ENCODE measurements around the gene PRSS57. TPM values are rescaled to one million over a fixed set of nuclear protein-coding genes. Genes with fewer than 3 reads are reported as not detected.
"Not testable (repeated sequence)": the region's sequence is repeated elsewhere in the genome, so short reads cannot be mapped to it uniquely, and the experiment has no call there.

Gene PRSS57
- total RNA-seq, 1 donor from 2014 or later = not detected

DNA sequence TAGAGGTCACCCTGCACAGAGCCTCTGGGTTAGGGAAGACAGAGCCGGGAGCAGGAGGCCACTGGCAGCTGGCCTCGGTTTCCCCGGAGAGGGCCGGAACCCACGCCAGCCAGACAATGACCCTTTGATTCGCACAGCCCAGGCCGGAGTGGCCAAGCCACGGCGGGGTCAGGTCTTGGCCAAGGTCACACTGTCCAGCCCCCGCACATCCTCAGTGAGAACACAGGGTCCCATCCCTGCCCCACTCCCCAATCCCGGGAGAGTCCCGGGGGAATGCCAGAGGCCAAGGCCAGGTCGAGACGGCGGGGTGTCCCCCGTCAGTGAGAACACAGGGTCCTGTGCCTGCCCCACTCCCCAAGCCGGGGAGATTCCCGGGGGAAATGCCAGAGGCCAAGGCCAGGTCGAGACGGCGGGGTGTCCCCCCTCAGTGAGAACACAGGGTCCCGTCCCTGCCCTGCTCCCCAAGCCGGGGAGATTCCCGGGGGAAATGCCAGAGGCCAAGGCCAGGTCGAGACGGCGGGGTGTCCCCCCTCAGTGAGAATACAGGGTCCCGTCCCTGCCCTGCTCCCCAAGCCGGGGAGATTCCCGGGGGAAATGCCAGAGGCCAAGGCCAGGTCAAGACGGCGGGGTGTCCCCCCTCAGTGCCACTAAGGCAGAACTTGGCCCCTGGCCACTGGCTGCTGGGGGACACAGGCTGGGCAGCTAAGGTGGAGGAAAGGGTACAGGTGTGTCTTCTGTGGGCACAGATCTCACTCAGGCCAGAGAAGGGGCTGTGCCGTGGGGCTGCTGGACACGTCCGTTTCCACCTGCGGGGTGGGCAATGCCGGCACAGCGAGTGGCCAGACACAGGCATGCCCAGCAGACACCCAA is 20.7 kb downstream of the PRSS57 start:
- DNase-seq (ENCODE audit: low spot score) = no peak

DNA sequence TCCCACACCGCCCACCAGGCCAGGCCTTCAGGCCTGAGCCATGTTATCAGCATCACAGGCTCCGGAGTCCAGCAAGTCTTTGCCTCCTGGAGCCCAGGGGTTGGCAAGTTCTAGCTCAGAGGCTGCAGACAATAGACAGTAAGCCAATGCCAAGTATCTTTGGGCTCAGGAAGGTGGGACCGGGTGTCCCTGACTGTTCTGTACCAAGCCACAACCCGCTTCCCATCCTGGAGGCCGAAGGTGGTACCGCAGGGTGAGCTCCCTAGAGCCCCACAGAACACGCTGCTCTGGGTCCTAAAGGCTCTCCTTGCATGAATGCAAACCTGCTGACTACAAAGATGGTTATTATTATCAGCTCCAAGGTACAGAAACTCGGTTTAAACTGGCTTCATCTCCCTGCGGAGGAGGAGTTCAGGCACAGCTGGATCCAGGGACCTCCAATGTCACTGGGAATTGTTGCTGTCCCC is 24.6 kb downstream of the PRSS57 start:
- no peak for DNase-seq (ENCODE audit: low spot score)

DNA sequence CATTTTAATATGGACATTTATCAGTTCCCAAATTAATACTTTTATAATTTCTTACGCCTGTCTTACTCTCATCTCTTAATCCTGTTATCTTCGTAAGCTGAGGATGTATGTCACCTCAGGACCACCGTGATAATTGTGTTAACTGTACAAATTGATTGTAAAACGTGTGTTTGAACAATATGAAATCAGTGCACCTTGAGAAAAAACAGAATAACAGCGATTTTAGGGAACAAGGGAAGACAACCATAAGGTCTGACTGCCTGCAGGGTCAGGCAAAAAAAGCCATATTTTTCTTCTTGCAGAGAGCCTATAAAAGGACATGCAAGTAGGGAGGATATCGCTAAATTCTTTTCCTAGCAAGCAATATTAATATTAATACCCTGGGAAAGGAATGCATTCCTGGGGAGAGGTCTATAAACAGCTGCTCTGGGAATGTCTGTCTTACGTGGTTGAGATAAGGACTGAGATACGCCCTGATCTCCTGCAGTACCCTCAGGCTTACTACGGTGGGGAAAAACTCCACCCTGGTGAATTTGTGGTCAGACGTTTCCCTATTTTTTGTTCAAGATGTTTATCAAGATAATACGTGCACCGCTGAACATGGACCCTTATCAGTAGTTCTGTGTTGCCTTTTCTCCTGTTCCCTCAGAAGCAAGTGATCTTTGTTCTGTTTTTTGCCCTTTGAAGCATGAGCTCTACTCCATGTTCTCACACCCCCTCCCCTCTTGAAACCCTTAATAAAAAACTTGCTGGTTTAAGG is 26.4 kb downstream of the PRSS57 start:
- not testable (repeated sequence) for DNase-seq (ENCODE audit: low spot score)

DNA sequence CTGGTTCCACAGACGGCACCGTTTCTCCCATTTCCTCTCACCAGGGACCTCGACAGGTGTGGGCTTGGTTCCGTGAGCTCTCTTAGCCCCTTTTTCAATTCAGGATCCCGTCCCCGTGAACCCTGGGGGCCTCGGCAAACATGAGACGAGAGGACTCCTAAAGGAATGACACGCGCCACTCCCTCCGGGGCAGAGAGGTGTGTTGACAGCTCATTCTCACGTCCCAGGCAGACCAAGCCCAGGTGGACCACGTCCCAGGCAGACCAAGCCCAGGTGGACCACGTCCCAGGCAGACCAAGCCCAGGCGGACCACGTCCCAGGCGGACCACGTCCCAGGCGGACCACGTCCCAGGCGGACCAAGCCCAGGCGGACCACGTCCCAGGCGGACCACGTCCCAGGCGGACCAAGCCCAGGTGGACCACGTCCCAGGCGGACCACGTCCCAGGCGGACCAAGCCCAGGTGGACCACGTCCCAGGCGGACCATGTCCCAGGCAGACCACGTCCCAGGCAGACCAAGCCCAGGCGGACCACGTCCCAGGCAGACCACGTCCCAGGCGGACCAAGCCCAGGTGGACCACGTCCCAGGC is 28.2 kb downstream of the PRSS57 start:
- not testable (repeated sequence) for DNase-seq (ENCODE audit: low spot score)

DNA sequence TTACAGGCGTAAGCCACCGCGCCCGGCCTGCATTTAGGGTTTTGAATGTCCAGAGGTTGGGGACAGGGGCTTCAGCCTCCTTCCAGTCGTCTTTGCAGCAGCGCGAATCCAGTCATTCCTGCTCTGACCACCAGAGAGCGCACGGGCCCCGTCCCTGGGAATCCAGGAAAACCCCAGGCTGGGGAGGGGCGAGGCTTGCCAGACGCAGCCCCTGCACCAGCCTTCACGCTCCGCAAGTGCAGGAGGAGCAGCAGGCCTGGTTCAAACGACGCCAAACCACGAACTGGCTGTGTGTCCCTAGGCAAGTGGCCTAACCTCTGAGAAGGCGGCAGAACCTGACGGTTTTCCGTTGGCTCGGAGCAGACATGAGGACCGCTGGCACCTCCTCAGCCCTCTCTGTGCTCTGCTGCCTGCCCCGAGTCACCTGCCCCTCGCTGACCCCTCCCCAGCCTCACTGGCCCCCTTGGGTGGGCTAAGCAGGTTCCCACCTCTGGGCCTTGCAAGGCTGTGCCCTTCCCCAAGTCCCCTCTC is 30.3 kb downstream of the PRSS57 start:
- DNase-seq (ENCODE audit: low spot score) = peak; percentile 79

DNA sequence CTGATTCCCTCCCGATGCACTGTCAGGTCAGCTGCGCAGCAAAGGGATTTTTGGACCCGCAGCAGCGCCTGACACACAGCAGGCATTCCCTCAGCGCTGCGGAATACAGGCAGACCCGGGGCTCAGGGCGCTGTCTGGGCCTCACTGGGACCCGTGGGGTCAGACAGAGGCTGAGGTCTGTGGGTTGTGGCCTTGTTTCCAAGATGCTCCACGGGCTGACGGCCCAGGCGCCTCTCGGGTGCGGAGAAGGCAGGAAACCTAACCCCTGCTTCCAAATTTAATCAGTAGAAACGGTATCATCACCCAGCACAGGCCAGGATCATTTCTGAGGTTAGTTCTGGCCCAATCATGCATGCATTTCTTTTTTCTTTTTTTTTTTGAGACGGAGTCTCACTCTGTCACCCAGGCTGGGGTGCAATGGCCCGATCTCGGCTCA is 31.6 kb downstream of the PRSS57 start:
- DNase-seq (ENCODE audit: low spot score) = no peak

DNA sequence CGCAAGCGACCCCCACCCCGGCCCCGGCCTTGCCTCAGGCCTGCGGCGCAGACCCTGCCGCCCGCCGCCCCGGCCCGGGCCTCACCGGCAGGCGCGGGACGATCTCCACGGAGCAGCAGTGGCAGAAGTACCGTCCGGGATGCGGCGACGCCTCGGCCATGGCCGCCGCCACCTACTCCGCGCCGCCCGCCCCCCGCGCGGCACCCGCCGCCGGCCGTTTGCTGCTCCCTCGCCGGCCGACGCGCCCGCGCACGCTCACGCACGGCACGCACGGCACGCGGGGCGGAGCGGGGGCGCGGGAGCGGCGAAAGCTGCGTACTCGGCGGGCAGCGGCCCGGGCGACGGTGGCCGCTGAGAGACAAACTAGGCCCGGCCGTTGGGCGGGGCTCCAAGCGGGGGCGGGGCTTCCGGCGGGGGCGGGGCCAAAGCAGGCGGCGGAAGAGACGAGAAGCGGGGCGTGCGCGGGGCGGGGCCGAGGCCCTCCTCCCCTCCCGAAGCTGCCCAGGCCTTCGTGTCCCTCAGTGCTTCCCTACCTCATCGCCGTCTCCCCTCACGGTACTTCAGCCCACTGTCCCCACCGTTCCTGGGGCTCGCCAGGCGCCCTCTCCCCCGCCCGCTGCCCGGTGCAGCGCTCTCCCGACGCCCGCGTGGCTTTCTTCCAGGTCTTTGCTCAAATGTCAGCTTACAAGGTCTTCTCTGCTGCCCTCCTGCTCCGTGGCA is 32.1 kb downstream of the PRSS57 start, which contains the start of gene RNF126:
RNF126 (minus strand) TSS at position 253 of the 720 bp plus-strand sequence; CDS start at position 160, 93 bp downstream.
- peak; percentile 96 for DNase-seq (ENCODE audit: low spot score)

DNA sequence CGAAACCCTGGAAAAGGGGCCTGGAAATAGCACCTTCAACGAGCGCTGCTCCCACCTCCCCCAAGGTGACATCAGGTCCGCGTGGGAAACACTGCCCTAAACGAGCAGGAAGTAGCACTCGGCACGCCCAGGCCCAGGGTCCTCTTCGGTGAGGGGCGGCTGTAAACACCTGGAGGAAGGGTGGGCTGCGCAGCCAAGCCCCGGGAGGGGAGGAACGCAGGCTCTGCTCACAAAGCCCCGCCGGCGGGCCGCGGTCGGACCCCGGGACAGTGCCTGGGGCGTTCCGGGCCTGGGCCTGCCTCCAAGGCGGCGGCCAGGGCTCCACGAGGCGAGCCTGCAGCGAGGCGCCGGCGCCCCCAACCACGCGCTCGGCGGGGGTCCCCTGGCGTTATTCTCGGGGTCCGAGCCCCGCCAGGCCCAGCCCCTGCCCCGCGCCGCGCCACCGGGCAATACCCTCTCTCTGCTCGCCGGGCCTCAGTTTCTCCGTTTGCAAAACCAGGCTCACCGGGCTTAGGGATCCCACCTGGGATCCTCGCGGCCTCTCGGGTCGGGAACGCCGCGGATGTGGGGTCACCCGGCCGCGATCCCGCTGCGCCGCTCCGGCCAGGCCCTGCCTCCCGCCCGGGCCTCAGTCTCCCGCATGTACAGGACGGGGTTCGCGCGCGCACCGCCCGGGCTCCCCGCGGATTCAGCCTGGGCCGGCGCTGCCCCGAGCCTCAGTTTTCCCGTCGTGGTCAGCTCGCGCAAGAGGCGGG is 32.9 kb downstream of the PRSS57 start:
- no peak for DNase-seq (ENCODE audit: low spot score)

DNA sequence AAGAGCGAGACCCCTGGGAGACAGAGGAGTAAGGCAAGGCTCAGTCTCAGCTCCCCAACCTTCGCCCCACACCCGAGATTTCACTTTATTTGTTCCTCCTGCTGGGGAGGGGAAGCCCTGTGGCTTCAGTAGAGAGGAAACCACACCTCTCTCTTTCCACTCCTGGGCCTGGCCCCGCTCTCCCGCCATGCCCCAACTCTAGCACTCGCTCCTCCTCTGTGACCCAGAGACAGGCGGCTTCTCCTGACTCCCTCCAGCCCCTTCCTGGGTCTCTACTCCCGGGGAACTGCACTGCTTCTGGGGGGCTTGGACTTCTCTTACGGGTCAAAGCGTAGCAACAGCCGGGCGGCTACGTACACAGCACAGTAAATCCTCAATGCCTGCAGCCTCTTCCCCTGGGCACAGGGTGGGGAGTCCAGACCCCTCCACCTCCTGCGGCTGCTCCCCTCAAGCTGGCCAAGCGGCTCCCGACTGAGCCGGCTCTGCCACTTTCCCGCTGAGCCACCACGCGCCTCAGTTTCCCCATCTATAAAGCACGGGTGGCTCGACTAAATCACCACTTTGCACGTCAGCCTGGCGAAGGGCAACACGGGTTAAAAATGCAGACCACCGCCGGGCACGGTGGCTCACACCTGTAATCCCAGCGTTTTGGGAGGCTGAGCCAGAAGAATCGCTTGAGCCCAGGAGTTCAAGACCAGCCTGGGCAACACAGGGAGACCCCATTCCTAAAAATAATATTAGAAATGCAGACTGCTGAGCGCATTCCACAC is 33.6 kb downstream of the PRSS57 start:
- DNase-seq (ENCODE audit: low spot score) = no peak

DNA sequence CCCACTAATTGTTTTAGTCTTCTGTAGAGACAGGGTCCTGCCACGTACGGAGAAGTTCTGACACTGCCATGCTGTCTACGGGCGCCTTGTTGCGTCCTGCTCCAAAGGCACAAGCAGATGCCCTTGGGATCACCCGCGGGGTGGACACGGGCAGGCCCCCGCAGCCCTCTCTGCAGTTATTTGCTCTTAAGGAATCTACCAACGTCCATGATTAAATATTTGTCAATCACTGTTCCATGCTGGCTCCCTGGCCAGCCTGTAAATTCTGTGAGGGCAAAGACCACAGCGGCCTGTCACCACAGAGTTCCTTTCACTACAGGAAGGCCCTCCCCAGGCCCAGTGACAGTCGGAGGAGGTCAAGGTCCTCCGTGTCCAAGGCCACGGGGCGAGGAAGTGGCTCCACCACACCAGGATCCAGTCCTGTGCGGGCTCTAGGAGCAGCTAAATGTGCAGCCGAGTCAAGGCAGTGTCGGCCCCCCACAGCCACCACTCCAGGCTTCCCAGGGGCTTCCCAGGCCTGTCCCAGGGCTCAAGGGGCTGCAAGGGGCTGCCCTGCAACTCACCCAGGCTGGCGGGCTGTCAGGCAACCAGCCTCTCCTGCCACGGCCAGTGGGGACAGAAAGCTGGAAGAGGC is 34.3 kb downstream of the PRSS57 start:
- DNase-seq (ENCODE audit: low spot score) = no peak

DNA sequence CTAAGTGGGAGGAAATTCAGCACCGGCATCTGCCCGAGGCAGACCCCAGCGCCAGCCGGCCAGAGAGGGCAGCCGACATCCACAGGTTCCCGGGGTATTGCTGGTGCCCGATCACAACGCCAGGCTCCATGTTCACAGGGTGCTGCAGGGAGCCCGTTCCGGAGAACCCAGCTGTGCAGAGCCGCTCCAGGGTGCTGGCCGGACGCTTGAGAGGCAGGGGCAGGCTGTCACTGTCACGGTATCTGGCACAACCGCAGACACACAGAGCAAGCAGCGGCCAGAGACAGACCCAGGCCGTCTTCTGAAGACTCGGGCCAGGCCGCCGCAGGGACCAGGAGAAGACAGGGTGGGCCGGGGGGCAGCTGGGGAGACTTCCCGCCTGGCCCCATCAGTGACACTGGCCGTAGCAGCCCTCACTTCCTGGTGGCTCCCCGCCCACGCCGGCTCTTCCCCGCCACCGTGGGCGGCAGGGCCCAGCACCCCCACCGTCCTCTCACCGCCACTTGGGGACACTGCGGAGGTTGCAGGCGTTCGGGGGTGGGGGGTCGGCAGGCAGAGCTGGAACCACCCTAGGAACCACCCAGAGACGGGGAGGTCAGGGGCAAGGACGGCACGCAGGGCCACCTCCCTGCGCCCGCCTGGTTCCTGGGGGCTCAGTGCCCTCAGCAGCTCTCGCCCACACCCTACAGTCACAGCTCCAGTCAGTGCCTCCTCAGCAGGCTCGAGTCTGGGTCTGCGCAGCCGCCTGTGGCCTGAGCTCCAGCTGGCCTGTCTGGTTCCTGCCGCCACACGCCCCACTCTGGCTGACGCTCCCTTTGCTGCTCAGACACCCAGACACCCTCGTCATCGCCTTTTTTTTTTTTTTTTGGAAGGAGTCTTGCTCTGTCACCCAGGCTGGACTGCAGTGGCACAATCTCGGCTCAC is 36.1 kb downstream of the PRSS57 start:
- peak; percentile 83 for DNase-seq (ENCODE audit: low spot score)

DNA sequence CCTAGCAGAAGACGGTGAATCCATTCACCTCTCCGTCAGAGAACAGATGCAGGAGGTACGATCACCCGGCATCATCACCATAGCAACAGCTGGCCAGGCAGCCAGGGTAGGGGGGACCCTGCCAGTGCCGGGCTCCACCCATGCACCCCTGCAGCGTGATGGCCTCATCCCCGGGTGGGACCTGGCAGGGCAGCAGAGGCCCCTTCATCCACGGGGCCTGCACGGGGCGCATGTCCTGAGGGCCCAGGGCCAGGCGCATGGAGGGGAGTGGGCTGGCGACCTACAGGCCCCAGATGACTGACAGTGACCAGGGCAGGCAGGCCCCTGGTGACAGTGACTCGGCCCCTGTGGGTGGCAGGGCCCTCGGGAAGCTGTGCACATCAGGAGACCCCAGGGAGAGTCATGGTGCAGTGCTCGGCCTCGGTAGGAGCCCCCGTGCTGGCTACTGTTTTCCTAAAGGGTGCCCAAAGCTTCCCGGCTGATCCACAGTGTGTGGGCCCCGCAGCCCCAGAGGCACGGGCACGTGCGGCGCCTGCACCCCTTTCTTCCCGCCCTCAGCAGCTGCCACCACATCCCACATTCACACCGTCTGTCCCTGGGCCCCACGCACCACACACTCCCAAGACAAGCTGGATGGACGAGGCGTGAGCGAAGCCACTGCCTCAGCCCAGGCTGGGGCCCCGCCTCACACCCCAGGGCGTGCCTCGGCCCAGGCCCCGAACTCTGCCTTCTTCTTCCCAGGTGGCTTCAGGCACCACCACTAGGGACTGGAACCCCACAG is 37.0 kb downstream of the PRSS57 start:
- no peak for DNase-seq (ENCODE audit: low spot score)

DNA sequence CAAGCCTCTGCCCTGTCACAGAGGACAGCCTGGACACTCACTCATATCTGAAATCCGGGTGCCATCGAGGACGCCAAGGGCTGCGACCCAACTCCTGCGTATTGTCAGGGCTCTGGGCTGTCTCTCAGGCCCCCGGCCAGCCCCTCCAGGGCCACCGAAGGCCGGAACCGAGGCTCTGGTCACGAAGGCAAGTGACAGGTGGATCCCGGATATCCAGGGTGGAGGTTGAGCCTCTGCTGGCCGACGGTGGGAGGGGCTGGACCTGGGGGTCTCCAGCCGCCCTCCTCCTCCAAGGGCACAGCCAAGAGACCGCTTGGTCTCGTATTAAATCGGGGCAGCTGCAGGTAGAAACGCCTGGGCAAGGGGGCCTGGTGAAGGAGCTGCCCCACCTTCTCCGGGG is 37.6 kb downstream of the PRSS57 start:
- DNase-seq (ENCODE audit: low spot score) = no peak

DNA sequence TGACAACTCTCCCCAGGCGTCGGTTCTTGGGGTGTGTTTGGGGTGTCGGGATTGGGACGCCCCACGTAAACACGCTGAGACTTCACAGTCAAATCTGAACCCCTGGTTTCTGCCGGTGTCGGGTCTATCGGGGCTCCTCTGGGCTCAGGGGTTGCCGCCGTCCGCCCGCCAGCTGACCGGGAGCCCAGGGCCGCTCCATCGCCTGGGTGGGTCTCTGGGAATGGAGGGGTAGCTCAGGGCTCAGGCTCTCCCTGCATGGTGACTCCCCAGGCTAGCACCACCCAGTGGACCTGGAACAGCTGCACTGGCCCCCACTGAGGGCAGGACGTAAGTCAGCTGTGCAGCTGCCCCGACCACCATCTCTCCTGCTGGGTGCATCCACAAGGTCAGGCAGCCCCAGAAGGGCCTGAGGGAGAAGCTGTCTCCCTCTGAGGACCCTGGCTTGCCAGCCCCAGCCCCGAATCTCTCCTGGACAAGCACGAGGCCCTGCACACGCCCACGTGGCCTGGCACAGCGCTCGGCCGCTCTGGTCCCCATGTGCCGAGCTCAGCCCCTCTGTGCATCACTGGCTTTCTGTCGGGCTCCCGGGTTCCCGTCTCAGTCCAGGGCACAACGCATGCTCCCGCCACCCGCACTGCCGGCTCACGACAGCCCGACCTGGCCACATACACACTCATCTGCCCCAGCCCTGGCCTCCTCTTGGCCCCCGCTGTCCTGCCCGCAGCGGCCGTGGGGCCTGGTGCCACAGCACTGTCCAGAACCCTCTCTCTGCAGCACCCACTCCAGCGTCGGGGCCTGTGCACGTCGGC is 38.3 kb downstream of the PRSS57 start:
- no peak for DNase-seq (ENCODE audit: low spot score)

DNA sequence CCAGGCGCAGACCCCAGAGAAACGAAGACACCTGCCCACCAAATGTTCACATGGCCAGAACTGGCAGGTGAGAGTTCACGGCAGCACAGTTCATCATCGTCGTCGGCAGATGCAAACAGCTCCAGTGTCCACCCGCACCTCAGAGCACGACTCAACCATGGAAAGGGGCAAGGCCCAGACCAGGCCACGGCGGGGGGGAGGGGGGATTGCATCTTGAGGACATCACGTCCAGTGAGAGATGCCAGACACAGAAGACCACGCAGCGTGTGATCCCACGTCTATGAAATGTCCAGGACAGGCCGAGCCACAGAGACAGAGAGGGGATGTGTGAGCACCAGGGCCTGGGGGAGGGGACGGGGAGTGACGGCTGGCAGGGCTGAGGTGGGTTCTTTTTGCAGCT is 39.6 kb downstream of the PRSS57 start:
- DNase-seq (ENCODE audit: low spot score) = no peak

DNA sequence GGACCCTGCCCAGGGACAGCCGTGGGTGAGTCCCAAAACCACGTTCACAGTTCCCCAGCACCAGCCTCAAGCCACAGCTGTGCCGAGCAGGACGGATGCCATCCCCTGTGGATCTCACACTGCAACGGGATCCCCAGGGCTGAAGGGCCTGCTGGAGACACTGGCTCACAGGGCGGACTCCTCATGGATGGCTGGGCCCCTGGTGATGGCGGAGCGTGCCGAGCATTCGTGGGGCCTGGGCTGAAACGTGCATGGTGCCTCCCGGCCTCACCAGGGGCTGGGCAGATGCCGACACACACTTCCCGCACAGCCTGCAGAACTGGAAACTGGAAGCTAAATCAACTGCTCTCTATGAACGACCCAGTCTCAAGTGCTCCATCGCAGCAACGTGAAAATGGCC is 41.8 kb downstream of the PRSS57 start:
- no peak for DNase-seq (ENCODE audit: low spot score)
